Activated B cell treated with CpG ODN at 0.5 μM for 24 hours (primary cell): ENCODE data around the gene ABL1. TPM values are rescaled to one million over a fixed set of nuclear protein-coding genes. Genes with fewer than 3 reads are reported as not detected.
"Not testable (repeated sequence)": the region's sequence is repeated elsewhere in the genome, so short reads cannot be mapped to it uniquely, and the experiment has no call there.

Experiments used
- ATAC-seq: fragments of 200-7000 bp; cut with Tn5 transposase; one replicate; pipeline ENCODE4 v1.10.0; 2021; ENCODE audit warnings: low read depth, mild to moderate bottlenecking, moderate library complexity
- CTCF ChIA-PET: fragments of 350-600 bp; sonication (Branson Sonifier 250); formaldehyde crosslinking; loops from one replicate; lab custom pipeline; 2021; ENCODE audit warnings: antibody characterized with exemption; lab: Charles Lee
- POLR2A ChIA-PET: fragments of 350-600 bp; sonication (Branson Sonifier 250); formaldehyde crosslinking; loops from one replicate; lab custom pipeline; 2021; ENCODE audit warnings: antibody characterized with exemption; lab: Charles Lee
- DNase-seq: peaks from one replicate; pipeline ENCODE4 v3.0.0; 2022
- H3K27ac Mint-ChIP-seq: one replicate; pipeline ENCODE4 v1.8.0; 2020; ENCODE audit warnings: mixed read lengths
- H3K27me3 Mint-ChIP-seq: one replicate; pipeline ENCODE4 v1.8.0; 2021; ENCODE audit warnings: mixed read lengths
- H3K36me3 Mint-ChIP-seq: one replicate; pipeline ENCODE4 v1.8.0; 2021; ENCODE audit warnings: low read depth, mixed read lengths
- H3K4me1 Mint-ChIP-seq: one replicate; pipeline ENCODE4 v1.8.0; 2021; ENCODE audit warnings: mixed read lengths
- H3K4me3 Mint-ChIP-seq: one replicate; pipeline ENCODE4 v1.8.0; 2020; ENCODE audit warnings: mild to moderate bottlenecking, mixed read lengths
- H3K9me3 Mint-ChIP-seq: one replicate; pipeline ENCODE4 v1.8.0; 2020; ENCODE audit warnings: mixed read lengths
- CTCF ChIP-seq: fragments of 200-600 bp; IDR thresholded peaks from one replicate; pipeline ENCODE4 v1.8.0; 2022; ENCODE audit warnings: antibody characterized with exemption, mild to moderate bottlenecking
- intact Hi-C: fragments of 100-400 bp; cut with micrococcal nuclease; formaldehyde crosslinking; loops from one replicate; pipeline ENCODE4 v1.15.1; 2024
- total RNA-seq: library from RNA; stranded (reverse); gene quantifications from 2 replicates; pipeline ENCODE4 v1.2.3, GENCODE V29; 2022

ABL1 gene
- total RNA-seq, 1 donor from 2014 or later: 41.6 TPM

GRCh38 chr9:130908878-130909355 is 73.9 kb downstream of the ABL1 start:
- intact Hi-C loops: no loop called here
- no peaks in the 10 kb centered on the region for H3K36me3 Mint-ChIP-seq
- POLR2A ChIA-PET: no interaction called here
- H3K9me3 Mint-ChIP-seq: no peaks in the 10 kb centered on the region
- TF ChIP-seq CTCF: no peak
- H3K4me3 Mint-ChIP-seq: no peak overlapping the region
- H3K27ac Mint-ChIP-seq: no peak overlapping the region
- CTCF ChIA-PET: no interaction called here
- peaks cover 2% of the 10 kb centered on the region for H3K27me3 Mint-ChIP-seq
- no peaks in the 10 kb centered on the region for H3K4me1 Mint-ChIP-seq
- ATAC-seq (no peak), DNase-seq (no peak)

GRCh38 chr9:130910041-130910440 is 75.0 kb downstream of the ABL1 start:
- H3K4me3 Mint-ChIP-seq, ATAC-seq, H3K36me3 Mint-ChIP-seq, H3K27ac Mint-ChIP-seq, POLR2A ChIA-PET, intact Hi-C loops, CTCF ChIA-PET, H3K4me1 Mint-ChIP-seq, H3K9me3 Mint-ChIP-seq, DNase-seq, H3K27me3 Mint-ChIP-seq: not testable (repeated sequence)

- DNase-seq, H3K9me3 Mint-ChIP-seq, H3K27me3 Mint-ChIP-seq, H3K36me3 Mint-ChIP-seq, H3K27ac Mint-ChIP-seq, H3K4me3 Mint-ChIP-seq, POLR2A ChIA-PET, ATAC-seq, intact Hi-C loops, H3K4me1 Mint-ChIP-seq, CTCF ChIA-PET: not testable (repeated sequence)
Observed at GRCh38 chr9:130910670-130911069, 75.6 kb downstream of the ABL1 start.

- ChIA-PET CTCF (no interaction called here), POLR2A (no interaction called here)
- Mint-ChIP-seq H3K4me3 (no peak overlapping the region), H3K36me3 (no peaks in the 10 kb centered on the region), H3K9me3 (no peaks in the 10 kb centered on the region), H3K27ac (no peak overlapping the region), H3K27me3 (peaks cover 2% of the 10 kb centered on the region), H3K4me1 (no peaks in the 10 kb centered on the region)
- TF ChIP-seq CTCF: no peak
- no peak for ATAC-seq
- no peak for DNase-seq
- intact Hi-C loops: no loop called here
Observed at GRCh38 chr9:130911254-130912049, 76.4 kb downstream of the ABL1 start.

- DNase-seq: no peak
- ATAC-seq: no peak
- Mint-ChIP-seq H3K27me3 (no peaks in the 10 kb centered on the region), H3K36me3 (no peaks in the 10 kb centered on the region), H3K27ac (no peak overlapping the region), H3K9me3 (no peaks in the 10 kb centered on the region), H3K4me3 (no peak overlapping the region), H3K4me1 (no peaks in the 10 kb centered on the region)
- ChIA-PET CTCF (no interaction called here), POLR2A (no interaction called here)
- no peak for TF ChIP-seq CTCF
- intact Hi-C loops: no loop called here
Observed at GRCh38 chr9:130912932-130913598, 78.0 kb downstream of the ABL1 start.
